HUDEP-2 (cell line): ENCODE results near the gene CACNA1C.

ENCODE experiments used
- DNase-seq, 76 experiments: peaks; one replicate each; lab custom pipeline; 2025; ENCODE audit not compliant: unreplicated experiment in 76 of 76; lab: John Stamatoyannopoulos, UW

Gene CACNA1C

DNA sequence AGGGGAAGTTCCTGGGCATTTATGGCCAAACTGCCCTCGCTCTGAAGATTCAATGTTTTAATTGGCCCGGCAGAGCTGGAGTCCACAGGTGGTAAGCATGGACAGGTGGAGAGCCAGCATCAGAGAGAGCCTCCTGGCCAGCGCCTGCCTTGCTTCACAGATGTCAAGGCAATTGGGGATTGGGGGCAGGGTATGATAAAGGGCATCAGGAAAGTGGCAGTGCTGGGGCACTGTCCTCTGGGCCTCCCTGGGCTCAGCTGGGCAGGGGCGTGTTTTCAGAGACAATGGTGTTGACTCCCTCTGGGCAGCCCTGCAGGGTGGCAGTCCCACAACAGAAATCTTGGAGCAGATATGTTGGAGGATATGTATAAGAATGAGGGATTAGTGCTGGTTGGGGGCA is 237.3 kb downstream of the CACNA1C start:
- no peak for DNase-seq

- no peak for DNase-seq
Observed at GRCh38 chr12:2290516-2291065, 237.8 kb downstream of the CACNA1C start.

GRCh38 chr12:2291182-2291832 is 238.5 kb downstream of the CACNA1C start:
- peak in 35 of 76 experiments; percentile 1 to 59 (median 19) for DNase-seq

DNA sequence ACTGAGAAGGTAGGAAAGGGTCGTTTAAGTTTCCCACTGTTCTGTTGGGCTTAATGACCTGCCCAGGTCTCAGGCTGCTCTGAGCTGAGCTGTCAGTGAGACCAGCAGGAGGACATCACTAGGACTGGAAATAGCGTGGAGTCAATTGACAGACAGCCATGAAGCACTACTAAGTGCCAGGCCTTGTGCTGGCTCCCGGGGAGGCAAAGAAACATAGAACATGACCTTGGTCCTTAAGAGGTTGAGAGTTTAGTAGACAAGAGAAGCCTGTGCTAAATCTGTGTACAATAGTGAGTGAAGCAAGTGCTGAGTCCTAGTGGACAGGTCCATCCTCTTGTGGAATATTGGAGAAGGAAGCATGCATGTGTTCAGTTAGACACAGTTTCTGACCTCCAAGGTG is 239.2 kb downstream of the CACNA1C start:
- no peak for DNase-seq

GRCh38 chr12:2292560-2292959 is 239.8 kb downstream of the CACNA1C start:
- no peak for DNase-seq

DNA sequence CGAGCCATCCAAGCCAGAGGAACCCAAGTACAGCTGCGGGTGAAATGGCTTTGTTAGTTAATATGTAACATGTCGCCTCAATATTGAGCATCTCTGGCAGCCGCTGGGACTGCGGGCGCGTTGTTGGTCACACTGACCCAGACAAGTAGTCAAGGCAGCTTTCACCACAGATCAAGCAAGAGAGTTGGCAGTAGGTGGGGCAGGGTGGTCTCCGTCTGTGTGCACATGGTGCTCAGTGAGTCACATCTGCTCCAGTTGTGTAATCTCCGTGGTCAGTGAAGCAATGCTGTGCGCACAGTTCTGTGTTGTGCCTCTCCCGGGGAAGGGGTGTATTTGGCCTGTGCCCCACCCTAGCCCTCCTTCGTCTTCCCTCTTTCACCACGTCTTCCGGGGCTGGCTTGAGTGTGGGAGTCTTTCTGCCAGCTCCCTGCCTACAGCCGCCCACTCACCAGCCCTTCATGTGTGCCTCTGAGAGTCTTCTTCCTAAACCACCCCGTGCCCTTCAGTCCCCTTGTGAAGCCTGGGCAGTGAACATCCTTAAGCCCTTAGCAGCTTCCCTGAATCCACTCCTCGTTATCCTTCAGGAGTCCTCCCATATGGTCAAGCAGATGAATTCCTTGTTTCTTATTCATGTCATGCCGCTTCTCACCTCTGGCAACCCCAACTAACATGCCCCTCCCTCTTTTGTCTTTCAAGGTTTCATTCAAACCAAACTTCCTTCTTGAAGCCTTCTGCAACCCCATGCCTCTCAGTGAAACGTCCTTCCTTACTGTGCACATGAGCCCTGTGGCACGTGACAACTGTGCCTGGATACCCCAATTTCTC is 242.1 kb downstream of the CACNA1C start:
- no peak for DNase-seq

GRCh38 chr12:2295941-2296461 is 243.2 kb downstream of the CACNA1C start:
- DNase-seq: no peak

DNA sequence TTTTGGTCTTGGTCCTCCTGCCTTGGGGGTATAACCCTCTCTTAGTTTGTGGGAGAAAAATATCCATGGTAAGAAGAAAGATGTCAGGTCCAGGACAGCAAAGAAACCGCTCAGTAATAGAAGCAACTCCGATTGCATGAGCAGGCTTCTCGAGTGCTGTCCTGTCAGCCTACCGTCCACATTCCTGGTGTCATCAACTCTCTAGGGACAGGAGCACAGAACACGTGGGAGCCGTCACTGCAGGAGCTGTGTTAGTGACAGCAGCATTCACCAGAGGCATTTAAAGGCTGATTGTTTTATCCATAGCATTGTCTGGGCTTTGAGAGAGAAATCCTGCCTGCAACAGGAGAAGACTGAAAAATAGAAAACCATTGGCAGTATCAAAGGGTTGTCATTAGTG is 244.2 kb downstream of the CACNA1C start:
- DNase-seq: no peak

DNA sequence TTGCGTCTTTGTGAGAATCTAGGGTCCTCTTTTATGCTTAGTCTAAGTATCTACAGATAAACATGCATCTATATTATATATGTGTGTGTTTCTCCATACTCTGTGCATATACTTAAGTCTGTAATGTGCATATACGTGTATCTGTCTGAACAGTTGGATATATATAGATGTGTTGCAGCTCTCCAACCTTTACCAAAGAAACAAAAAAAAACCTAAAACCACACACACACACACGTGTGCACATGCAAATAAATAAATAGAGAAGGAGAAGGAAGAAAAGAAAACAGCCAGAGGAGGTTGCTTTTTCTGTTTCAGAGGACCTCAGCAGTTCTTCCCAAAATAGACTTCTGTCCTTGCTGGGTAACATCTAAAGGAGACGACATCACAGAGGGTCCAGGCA is 244.9 kb downstream of the CACNA1C start:
- no peak for DNase-seq

- no peak for DNase-seq
Observed at GRCh38 chr12:2298556-2299200, 245.9 kb downstream of the CACNA1C start.

GRCh38 chr12:2299206-2299605 is 246.4 kb downstream of the CACNA1C start:
- DNase-seq: peak in 1 of 76 experiments; percentile 2

DNA sequence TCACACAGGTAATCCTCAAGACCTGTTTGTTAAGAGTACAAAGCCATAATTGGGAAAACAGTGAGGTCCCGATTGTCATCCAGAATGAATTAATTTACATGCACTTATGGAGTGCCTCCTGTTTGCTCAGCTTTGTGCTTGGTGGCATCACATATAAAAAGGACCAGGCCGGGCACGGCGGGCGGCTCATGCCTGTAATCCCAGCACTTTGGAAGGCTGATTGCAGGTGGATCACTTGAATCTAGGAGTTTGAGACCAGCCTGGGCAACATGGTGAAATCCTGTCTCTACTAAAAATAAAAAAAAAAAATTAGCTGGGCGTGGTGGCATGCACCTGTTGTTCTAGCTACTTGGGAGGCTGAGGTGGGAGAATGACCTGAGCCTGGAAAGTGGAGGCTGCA is 247.4 kb downstream of the CACNA1C start:
- DNase-seq: no peak

DNA sequence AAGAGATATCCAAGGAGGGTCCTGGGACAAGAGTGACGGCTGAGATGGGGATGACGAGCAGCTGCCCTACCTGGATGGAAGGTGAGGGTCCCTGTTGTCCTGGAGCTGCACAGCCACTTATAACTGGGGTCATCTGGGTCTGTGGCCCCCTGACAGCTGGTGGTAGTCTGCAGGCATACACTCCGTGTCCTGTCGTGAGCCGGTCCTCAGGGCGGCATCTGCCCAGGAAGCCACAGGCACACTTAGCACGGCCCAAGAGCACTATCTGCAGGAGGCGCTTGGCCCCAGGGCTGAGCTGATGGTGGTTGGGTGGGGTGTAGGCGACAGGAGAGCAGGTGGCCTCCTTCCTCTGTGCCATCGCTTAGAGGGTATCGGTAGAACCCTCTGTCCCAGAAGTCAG is 248.1 kb downstream of the CACNA1C start:
- no peak for DNase-seq

DNA sequence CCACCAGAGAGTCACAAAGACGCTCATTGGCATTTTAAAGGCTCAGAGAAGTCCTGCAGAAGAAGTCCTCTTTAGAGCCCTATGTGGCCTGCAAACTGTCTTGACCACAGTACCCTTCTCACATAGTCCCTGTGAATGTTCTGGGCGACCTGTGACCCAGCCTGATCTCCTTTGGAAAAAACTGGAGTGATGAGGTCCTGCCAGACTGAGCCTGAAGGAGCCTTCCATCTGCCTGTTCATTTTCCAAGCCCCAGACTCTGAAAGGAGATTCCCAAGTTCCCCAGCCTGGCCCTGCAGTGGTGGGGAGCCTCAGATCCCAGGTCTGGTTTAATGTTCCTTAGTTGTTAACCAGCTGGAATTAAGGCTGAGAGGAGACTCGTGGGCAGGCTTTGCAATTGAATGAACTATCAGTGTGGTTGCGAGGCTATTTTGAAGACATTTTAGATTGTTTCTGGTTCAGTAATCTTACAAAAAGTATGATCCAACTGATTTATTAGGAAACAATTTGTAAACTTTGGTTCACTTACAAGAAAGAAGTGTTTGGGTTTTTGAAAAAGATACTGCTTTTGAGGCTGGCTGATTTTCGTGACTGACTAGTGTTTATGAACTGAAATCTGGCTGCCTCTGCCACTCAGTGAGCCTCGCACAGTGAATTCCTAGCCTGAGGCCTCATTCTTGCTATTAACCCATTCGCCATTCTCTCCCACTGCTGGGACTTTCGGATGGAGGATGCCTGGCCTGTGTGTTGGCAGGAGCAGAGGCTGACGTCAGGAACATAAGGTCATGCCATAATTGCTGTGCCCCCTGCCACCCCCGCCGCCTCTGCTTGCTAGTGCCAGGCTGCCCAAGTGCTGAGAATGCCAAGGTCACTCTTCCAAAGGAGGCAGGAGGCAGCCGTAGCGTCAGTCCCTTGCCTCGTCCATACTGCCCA is 249.0 kb downstream of the CACNA1C start:
- DNase-seq: no peak

DNA sequence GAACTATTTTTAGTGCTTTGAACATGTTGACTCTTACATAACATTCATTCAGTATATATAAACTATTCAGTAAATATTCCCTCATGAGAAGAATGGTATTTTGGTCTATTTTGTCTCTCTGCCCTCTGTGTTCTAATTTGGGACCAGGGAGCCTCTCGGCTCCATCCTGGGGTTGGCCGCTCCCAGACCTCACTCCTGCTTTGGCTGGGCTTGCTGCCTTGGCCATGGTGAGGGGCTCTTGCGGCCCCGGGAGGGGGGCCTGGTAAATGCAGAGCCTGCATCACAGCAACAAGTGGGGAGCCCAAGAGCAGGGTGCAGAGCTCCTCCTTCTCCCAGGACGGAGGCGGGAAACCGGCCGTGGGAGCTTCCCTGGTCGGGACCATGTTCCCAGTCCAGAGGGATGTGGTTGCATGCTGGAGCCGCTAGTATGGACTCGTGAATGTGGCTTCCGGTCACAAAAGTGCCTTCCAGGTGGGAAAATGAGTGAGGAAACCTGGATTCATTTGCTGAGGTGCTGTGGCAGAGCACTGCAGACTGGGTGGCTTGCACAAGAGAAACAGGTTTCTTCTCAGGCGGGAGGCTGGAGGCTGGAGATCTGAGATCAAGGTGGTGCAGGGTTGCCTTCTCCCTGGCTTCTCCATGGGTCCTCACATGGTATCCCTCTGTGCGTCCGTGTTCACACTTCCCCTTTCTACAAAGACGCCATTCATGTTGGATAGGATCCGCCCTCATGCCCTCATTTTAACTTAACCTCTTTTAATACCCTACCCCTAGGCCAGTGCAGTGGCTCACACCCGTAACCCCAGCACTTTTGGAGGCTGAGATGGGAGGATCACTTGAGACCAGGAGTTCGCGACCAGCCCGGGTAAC is 250.2 kb downstream of the CACNA1C start:
- no peak for DNase-seq

DNA sequence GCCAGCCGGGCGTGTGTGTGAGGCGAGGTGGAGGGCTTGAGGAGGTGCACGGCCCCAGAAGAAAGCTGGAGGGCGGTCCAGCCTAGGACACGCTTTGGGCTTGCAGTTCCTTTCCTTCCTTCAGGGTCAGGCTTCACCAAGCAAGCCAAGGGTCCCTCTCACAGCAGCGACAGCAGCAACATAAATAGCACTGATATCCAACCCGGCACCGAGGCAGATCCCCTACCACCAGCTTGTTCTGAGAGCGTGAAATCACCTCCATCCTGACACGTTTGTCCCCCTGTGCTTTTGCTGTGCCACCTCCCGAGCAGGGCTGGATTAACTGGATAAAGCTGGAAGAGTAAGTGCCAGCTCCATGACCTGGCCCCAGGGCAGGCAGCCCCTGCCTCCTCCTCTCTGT is 251.4 kb downstream of the CACNA1C start:
- DNase-seq: no peak

GRCh38 chr12:2306012-2306411 is 253.2 kb downstream of the CACNA1C start:
- DNase-seq: no peak

- no peak for DNase-seq
Observed at GRCh38 chr12:2306735-2307134, 253.9 kb downstream of the CACNA1C start.

DNA sequence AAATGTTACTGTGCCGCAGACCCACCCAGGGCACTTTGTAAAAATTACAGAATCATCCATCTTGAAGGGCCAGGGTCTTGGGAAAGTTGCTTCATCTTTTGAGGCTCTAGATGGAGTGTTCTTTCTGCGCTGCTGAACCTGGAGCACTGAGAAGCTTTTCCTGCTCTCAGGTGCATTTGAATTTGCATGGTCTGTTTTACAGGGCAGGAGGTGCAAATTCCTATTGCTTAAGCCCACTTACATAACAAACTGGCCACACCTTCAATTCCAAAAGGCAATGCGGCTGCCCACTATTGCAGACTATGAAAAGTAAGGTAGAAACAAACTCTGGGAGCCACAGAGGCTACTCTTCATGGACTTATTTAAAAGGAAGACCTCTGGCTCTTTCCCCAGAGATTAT is 254.8 kb downstream of the CACNA1C start:
- DNase-seq: no peak
